ENCODE data around the gene CNN2. TPM values are rescaled to one million over a fixed set of nuclear protein-coding genes. Genes with fewer than 3 reads are reported as not detected.

Gene CNN2
- total RNA-seq, 1 donor from 2014 or later: 58.2 TPM

DNA sequence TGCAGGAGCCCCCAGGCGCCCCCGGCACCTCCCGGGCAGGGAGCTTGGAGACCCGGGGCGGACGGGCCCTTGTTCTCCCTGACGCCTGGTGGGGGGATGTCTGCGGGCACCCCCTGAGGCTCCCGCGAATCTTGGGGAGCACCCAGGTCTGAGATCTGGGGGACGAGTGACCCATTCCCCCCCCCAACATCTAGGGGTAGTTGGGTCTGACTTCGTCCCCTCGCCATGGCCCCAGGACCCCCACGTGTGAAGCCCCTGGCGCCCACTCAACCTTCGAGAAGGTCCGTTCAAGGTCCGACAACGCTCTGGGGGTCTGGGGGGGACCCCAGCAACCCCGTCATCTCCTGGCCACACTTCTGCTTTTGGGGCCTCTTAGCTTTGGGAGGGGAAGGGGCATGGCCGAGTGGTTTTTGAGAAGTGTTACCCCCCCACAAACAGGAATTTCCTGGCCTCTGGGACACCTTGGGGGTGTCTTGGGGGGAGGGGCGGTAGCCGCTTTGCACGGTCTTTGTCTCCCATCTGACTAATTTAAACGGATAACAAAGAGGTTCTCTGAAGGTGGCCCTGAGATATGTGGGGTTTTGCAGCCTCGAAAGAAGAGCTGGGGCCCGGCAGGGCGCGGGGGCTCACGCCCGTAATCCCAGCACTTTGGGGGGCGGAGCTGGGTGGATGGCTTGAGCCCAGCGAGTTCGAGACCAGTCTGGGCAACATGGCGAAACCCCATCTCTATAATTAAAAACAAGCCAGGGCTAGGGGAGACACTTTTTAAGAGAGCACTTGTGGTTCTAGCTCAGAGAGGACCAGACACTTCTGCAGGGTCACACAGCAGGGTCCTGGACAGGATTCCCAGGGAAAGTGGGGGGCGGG, 608 bp downstream of the CNN2 start:
- no peak for DNase-seq

DNA sequence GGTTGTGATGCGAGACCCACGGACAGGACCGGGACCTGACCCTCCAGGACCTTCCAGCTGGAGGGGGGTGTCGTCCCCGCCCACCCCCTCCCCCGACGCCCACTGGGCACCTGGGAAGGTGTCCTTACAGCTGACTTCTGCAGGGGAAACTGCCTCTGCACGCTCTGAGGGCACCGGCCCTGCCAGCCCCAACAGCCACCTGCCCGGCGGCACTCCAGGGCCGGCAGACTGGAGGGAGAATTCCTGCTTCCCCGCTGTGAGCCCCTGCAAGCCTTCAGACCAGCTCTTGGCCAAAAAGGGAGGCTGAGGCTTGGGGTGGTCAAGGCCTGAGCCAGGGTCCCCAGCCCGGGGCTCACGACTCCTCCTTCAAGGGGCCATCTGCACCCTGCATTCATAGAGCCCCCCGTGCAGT, 1.2 kb downstream of the CNN2 start:
- DNase-seq: no peak

DNA sequence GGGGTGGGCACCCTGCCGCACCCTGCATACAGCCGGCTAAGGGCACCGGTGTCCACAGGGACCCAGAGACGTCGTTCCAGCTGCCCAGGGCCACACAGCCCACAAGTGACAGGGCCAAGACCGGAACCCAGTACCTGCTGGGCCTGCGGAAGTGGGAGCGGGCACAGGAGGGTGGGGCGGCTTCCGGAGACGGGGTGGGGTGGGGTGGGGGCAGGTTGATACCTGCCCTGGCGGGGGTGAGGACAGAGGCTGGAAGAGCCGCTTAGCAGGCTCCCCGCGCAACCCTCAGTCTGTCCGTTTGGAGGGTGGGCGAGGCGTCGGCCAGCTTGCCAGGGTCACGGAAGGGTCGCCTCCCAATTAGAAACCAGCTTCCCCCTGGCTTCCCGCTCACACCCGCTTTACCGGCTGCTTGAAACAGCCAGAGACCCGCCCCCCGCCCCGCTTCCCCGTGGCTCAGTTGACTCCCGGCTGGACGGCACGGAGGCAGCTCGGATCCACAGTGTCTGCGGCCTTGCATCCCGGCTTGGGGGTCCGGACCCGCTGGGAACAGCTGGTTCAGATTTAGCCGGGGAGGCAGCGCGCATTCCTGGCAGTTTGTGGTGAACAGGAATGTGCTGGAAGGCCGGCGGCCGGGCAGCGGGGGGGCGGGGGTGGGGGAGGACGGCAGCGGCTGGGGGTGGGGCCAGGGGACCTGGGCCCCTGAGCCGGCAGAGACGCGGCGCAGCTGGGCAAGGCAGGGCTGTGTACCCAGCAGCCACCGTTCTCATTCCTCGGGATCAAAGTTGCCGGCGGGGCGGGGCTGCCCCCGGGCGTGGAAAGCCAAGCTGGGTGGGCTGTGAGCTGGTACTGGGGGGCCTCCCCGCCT, 1.9 kb downstream of the CNN2 start:
- peak; percentile 67 for DNase-seq

GRCh38 chr19:1032264-1032867, 6.0 kb downstream of the CNN2 start:
- no peak for DNase-seq

- no peak for DNase-seq
These were observed 9.7 kb downstream of the CNN2 start for GRCh38 chr19:1035998-1036621.

GRCh38 chr19:1037621-1038064, 11.2 kb downstream of the CNN2 start:
- DNase-seq: no peak

- no peak for DNase-seq
These were observed 12.7 kb downstream of the CNN2 start for GRCh38 chr19:1038978-1039645.

DNA sequence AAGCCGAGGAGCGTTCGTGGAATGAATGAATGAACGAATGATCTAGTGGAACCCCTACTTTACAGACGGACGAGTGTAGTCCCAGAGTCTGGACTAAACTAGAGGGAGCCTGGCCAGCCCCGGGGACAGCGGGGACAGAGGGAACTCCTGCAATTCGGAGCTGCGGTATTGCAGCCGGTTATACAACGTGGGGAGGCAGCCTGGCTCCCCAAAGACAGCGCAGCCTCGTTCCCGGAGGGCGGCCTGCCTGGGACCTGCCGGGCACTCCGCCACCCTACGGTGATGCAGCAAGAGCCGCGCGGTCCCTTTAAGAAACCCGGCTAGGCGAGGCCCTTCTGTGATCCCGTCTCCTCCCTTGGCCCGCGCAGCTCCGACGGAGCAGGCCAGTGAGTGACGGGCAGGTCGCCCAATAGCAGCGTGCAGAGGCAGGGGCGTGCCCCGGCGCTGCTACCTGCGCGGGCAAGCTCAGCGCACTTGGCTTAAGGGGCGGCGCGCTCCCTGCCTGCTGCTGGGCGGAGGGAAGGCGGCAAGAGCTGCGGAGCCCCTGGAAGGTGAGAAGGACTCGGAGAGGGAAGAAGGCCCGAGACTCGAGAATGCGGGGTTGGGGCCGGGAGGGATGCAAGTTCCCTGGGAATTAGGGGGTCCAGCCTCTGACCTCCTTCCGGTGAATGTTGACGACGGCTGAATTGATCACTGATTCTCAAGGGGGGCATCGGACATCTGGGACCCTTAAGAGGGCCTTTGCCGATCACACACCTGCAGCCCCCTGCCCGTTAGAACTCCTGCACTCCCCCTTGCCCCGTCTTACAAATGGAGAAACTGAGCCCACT, 13.5 kb downstream of the CNN2 start, which contains the start of gene ABCA7:
TSS of gene ABCA7 (plus strand) at position 462 of the 830 bp plus-strand sequence. CDS start 1,255 bp downstream, outside the sequence.
- DNase-seq: peak; percentile 81

DNA sequence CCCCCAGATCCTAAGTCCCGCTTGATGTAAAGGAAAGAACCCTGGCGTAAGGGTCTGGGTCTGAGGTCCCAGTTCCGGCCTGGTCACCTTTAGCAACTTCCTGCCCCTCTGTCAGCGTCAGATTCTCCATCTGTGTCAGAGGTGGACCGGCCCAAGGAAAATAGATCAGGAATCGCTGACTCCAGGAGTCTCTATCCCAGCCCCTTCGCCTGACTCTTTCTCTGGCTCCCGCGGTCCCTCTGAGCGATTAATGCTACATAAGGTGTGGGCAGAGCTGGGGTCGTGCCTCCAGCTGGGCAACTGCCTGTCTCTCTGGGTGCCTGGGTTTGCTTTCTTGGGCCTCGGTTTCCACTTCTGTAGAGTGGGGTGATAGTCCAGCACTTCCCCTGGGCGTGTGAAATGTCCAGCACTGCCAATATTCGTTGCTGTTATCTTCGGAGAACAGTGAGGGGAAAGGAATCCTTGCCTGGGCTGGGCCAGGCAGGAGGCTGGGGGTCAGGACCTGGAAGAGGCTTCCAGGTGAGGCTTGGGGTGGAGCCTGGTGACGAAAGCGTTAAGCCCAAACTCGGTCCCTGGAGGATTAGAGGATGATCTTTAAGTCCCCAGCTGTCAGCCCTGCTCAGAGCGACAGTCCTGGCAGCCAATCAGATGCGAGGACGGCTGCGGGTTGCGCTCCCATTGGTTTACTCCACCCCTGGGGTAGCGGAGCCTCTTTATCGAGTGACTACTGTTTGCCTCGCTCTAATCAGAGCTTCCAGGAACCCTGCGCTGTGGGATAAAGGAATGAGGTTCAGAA, 14.3 kb downstream of the CNN2 start:
- DNase-seq: peak; percentile 82

DNA sequence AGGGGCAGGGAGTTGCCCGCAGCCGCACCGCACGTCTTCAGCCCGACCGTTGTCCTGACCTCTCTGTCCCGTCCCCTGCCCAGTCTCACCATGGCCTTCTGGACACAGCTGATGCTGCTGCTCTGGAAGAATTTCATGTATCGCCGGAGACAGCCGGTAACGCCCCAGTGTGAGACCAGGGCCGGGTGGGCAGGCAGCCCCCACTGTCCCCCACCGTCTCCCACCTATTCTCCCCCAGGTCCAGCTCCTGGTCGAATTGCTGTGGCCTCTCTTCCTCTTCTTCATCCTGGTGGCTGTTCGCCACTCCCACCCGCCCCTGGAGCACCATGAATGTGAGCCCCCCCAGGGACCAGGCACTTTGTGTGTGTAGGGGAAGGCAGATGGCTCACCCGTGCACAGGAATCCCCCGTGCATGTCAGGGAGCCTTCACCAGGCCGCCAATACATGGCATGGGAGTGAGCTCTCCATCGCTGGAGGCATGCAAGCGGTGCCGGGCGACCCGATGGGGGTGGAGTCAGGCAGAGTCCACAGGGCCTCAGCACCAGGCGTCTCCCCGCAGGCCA, 14.9 kb downstream of the CNN2 start:
- DNase-seq: no peak

- DNase-seq: no peak
These were observed 15.7 kb downstream of the CNN2 start for GRCh38 chr19:1041835-1042685.

DNA sequence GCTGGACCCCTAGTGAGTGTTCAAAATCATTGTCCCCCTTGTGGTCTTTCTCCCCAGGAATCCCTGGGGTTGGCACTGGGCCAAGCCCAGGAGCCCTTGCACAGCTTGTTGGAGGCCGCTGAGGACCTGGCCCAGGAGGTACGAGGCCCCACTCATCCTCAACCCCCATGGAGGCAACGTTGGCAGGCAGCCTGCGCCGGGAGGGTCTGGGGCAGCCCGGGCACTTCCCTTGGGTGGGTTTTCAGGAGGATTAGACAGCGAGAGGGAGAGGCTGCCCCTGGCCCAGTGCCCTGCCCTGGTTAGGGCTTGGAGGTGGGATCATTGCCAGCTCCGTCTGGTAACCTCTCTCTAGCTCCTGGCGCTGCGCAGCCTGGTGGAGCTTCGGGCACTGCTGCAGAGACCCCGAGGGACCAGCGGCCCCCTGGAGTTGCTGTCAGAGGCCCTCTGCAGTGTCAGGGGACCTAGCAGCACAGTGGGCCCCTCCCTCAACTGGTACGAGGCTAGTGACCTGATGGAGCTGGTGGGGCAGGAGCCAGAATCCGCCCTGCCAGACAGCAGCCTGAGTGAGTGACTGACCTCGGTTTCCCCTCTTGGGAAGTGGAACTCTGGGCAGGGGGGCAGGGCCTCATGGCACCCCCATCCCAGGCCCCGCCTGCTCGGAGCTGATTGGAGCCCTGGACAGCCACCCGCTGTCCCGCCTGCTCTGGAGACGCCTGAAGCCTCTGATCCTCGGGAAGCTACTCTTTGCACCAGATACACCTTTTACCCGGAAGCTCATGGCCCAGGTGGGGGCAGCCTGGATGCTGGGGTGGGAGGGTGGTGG, 16.5 kb downstream of the CNN2 start:
- DNase-seq: no peak

- no peak for DNase-seq
These were observed 18.8 kb downstream of the CNN2 start for GRCh38 chr19:1045247-1045603.

- DNase-seq: no peak
These were observed 19.8 kb downstream of the CNN2 start for GRCh38 chr19:1046117-1046626.

DNA sequence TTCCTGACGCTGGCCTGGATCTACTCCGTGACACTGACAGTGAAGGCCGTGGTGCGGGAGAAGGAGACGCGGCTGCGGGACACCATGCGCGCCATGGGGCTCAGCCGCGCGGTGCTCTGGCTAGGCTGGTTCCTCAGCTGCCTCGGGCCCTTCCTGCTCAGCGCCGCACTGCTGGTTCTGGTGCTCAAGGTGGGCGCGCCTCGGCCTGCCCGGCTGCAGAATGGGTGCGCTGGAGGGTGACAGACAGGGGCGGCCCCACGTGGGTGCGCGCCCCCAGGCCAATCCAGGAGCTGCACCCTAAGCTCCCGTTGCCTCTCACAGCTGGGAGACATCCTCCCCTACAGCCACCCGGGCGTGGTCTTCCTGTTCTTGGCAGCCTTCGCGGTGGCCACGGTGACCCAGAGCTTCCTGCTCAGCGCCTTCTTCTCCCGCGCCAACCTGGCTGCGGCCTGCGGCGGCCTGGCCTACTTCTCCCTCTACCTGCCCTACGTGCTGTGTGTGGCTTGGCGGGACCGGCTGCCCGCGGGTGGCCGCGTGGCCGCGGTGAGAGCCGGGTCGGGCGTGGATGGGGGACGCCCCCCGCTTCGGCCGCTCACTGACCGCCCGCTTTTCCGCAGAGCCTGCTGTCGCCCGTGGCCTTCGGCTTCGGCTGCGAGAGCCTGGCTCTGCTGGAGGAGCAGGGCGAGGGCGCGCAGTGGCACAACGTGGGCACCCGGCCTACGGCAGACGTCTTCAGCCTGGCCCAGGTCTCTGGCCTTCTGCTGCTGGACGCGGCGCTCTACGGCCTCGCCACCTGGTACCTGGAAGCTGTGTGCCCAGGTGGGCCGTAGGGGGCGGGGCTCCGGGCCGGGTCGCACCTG, 20.7 kb downstream of the CNN2 start:
- no peak for DNase-seq

DNA sequence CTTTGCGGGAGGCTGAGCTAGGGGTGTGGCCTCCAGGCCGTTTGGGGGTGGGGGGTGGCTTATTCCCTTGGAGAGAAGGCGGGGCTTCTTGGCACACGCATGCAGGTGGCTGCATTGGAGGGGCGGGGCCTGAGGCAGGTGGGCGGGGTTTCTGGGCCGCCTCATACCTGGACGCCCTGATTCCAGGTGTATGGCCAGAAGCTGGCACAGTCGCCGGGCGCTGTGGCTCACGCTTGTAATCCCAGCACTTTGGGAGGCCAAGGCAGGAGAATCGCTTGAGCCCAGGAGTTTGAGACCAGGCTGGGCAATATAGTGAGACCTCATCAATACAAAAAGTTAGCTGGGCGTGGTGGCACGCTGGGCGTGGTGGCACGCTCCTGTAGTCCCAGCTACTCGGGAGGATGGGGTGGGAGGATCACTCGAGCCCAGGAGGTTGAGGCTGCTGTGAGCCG, 21.3 kb downstream of the CNN2 start:
- DNase-seq: no peak

Measured in skin of body (tissue), 2 donors.